IMR-90 (cell line): Measurements from ENCODE around the gene C2orf49. TPM values are rescaled to one million over a fixed set of nuclear protein-coding genes. Genes with fewer than 3 reads are reported as not detected.

Experiments used
- ATAC-seq: fragments of 200-7000 bp; cut with Tn5 transposase; 2 replicates; pipeline ENCODE4 v1.9.1; 2020; ENCODE audit warnings: low read depth, mild to moderate bottlenecking, moderate library complexity
- BruUV-seq: library from RNA; stranded (reverse); fragments of 400-500 nt; replicated peaks from 2 replicates; lab custom pipeline; 2021; lab: Mats Ljungman, UMichigan
- CTCF ChIA-PET: fragments of 300-600 bp; formaldehyde crosslinking; extraction: SDS; loops from one replicate; lab custom pipeline; 2021; ENCODE audit warnings: antibody characterized with exemption; lab: Yijun Ruan, JAX
- POLR2A ChIA-PET: fragments of 300-600 bp; sonication (Branson Sonifier 250); formaldehyde crosslinking; loops from one replicate; lab custom pipeline; 2022; ENCODE audit warnings: antibody characterized with exemption; ENCODE audit not compliant: unreplicated experiment; lab: Charles Lee
- DNase-seq: peaks from one replicate; pipeline ENCODE4 v3.0.0; 2013
- H2AFZ ChIP-seq: replicated peaks from 2 replicates; pipeline ENCODE3; 2013; ENCODE audit warnings: low read length, mild to moderate bottlenecking; ENCODE audit not compliant: poor library complexity
- H2AK5ac ChIP-seq: 2 replicates; pipeline ENCODE4 v1.6.1; 2013; ENCODE audit warnings: low read depth, low read length, inconsistent platforms
- H2AK9ac ChIP-seq: replicated peaks from 2 replicates; pipeline ENCODE3; 2013; ENCODE audit warnings: mild to moderate bottlenecking, low read depth, low read length, moderate library complexity; ENCODE audit not compliant: poor library complexity
- H2BK120ac ChIP-seq: 2 replicates; pipeline ENCODE4 v1.6.1; 2013; ENCODE audit warnings: low read depth, low read length, inconsistent platforms
- H2BK15ac ChIP-seq: 3 replicates; pipeline ENCODE4 v1.6.1; 2013; ENCODE audit warnings: low read depth, low read length, inconsistent platforms
- H2BK20ac ChIP-seq: 2 replicates; pipeline ENCODE4 v1.6.1; 2013; ENCODE audit warnings: low read depth, mild to moderate bottlenecking, inconsistent platforms, low read length, moderate library complexity
- H2BK5ac ChIP-seq: 2 replicates; pipeline ENCODE4 v1.6.1; 2013; ENCODE audit warnings: mild to moderate bottlenecking, low read depth, low read length, inconsistent platforms; ENCODE audit not compliant: poor library complexity, severe bottlenecking
- H3K14ac ChIP-seq: replicated peaks from 2 replicates; pipeline ENCODE4 v1.6.1; 2013; ENCODE audit warnings: low read depth, low read length, inconsistent platforms
- H3K18ac ChIP-seq: 2 replicates; pipeline ENCODE4 v1.6.1; 2013; ENCODE audit warnings: low read depth, low read length, control low read depth
- H3K23ac ChIP-seq: 2 replicates; pipeline ENCODE4 v1.6.1; 2013; ENCODE audit warnings: low read depth, low read length, inconsistent platforms
- H3K27ac ChIP-seq: 2 replicates; pipeline ENCODE4 v1.5.1; 2013; ENCODE audit warnings: mild to moderate bottlenecking, control low read depth, low read length; ENCODE audit not compliant: insufficient read depth
- H3K27me3 ChIP-seq: 2 replicates; pipeline ENCODE4 v1.6.1; 2013; ENCODE audit warnings: low read length; ENCODE audit not compliant: control insufficient read depth, insufficient read depth
- H3K36me3 ChIP-seq: 2 replicates; pipeline ENCODE4 v1.6.1; 2013; ENCODE audit warnings: low read length, mixed read lengths; ENCODE audit not compliant: control insufficient read depth, insufficient read depth
- H3K4ac ChIP-seq: 2 replicates; pipeline ENCODE4 v1.6.1; 2013; ENCODE audit warnings: low read depth, low read length, inconsistent platforms
- H3K4me1 ChIP-seq: 2 replicates; pipeline ENCODE4 v1.6.1; 2013; ENCODE audit warnings: low read length, mixed read lengths; ENCODE audit not compliant: control insufficient read depth, insufficient read depth
- H3K4me2 ChIP-seq: 2 replicates; pipeline ENCODE4 v1.6.1; 2013; ENCODE audit warnings: low read depth, mild to moderate bottlenecking, control low read depth, low read length, moderate library complexity
- H3K4me3 ChIP-seq: 2 replicates; pipeline ENCODE4 v1.5.1; 2013; ENCODE audit warnings: low read depth, mild to moderate bottlenecking, control low read depth, low read length, moderate library complexity; ENCODE audit not compliant: insufficient read depth
- H3K56ac ChIP-seq: 2 replicates; pipeline ENCODE4 v1.6.1; 2013; ENCODE audit warnings: low read length, inconsistent platforms; ENCODE audit not compliant: insufficient read depth; ENCODE audit errors: extremely low read depth
- H3K79me1 ChIP-seq, 2 experiments: 2 replicates each; pipeline ENCODE4 v1.6.1; 2013; ENCODE audit warnings: low read length in 2 of 2, inconsistent platforms in 1 of 2, low read depth in 1 of 2
- H3K9ac ChIP-seq: 2 replicates; pipeline ENCODE4 v1.6.1; 2013; ENCODE audit warnings: low read depth, low read length, control low read depth
- H3K9me1 ChIP-seq: 2 replicates; pipeline ENCODE4 v1.6.1; 2013; ENCODE audit warnings: low read length, inconsistent platforms; ENCODE audit not compliant: insufficient read depth
- H3K9me3 ChIP-seq: 2 replicates; pipeline ENCODE4 v1.6.1; 2013; ENCODE audit warnings: low read length; ENCODE audit not compliant: control insufficient read depth, insufficient read depth
- H4K20me1 ChIP-seq: 2 replicates; pipeline ENCODE4 v1.6.1; 2013; ENCODE audit warnings: low read length, inconsistent platforms; ENCODE audit not compliant: insufficient read depth
- H4K5ac ChIP-seq: 2 replicates; pipeline ENCODE4 v1.6.1; 2013; ENCODE audit warnings: mild to moderate bottlenecking, low read depth, low read length, control low read depth
- H4K8ac ChIP-seq, 2 experiments: 2 replicates each; pipeline ENCODE4 v1.6.1; 2013; ENCODE audit warnings: low read depth in 2 of 2, low read length in 2 of 2, control low read depth in 1 of 2, inconsistent platforms in 1 of 2
- H4K91ac ChIP-seq: 2 replicates; pipeline ENCODE4 v1.6.1; 2013; ENCODE audit warnings: low read depth, low read length, inconsistent platforms; ENCODE audit not compliant: insufficient read depth
- BHLHE40 ChIP-seq: fragments of 150-350 bp; IDR thresholded peaks from 2 replicates; pipeline ENCODE4 v1.6.1; 2016; ENCODE audit warnings: mild to moderate bottlenecking, low read depth, low read length
- CEBPB ChIP-seq: IDR thresholded peaks from 2 replicates; pipeline ENCODE4 v1.6.1; 2012; ENCODE audit warnings: low read depth, low read length, improper control_type of control experiment
- CTCF ChIP-seq: conservative IDR thresholded peaks from 2 replicates; pipeline ENCODE4 v1.5.1; 2012; ENCODE audit warnings: mild to moderate bottlenecking, low read depth, low read length, improper control_type of control experiment
- FOS ChIP-seq: fragments of 150-350 bp; IDR thresholded peaks from 2 replicates; pipeline ENCODE4 v1.6.1; 2016; ENCODE audit warnings: low read depth, low read length
- MAFK ChIP-seq: IDR thresholded peaks from 2 replicates; pipeline ENCODE4 v1.6.1; 2012; ENCODE audit warnings: low read depth, low read length, improper control_type of control experiment
- MXI1 ChIP-seq: IDR thresholded peaks from 2 replicates; pipeline ENCODE4 v1.6.1; 2012; ENCODE audit warnings: low read depth, mild to moderate bottlenecking, low read length, moderate library complexity, borderline replicate concordance
- NFE2L2 ChIP-seq: fragments of 150-350 bp; IDR thresholded peaks from 2 replicates; pipeline ENCODE4 v1.6.1; 2016; ENCODE audit warnings: low read depth, mild to moderate bottlenecking, low read length
- POLR2A ChIP-seq: IDR thresholded peaks from 2 replicates; pipeline ENCODE4 v1.6.1; 2012; ENCODE audit warnings: mild to moderate bottlenecking, low read depth, low read length
- RAD21 ChIP-seq: IDR thresholded peaks from 2 replicates; pipeline ENCODE4 v1.6.1; 2012; ENCODE audit warnings: low read length, improper control_type of control experiment
- RFX5 ChIP-seq: IDR thresholded peaks from 2 replicates; pipeline ENCODE4 v1.8.0; 2012; ENCODE audit warnings: low read depth, mild to moderate bottlenecking, low read length, moderate library complexity
- SMC3 ChIP-seq: fragments of 150-350 bp; IDR thresholded peaks from 2 replicates; pipeline ENCODE4 v1.6.1; 2016; ENCODE audit warnings: low read depth, mild to moderate bottlenecking, antibody characterized with exemption, low read length, moderate library complexity
- WGBS, 2 experiments: methylation state at CpG; one replicate each; pipeline versions ENCODE4 v1.1.5 to v1.1.7; 2013; ENCODE audit warnings: missing lambda C conversion rate in 2 of 2; ENCODE audit not compliant: insufficient read length in 1 of 2; ENCODE audit errors: extremely low coverage in 2 of 2; 5-methylcytosine and 5-hydroxymethylcytosine counted together
- dilution Hi-C: fragments of 300-500 bp; cut with HindIII; formaldehyde crosslinking; loops from one replicate; pipeline ENCODE4 v1.14.3; 2018; ENCODE audit warnings: low sequenced_read_pairs; ENCODE audit not compliant: unreplicated experiment
- in situ Hi-C: fragments of 300-500 bp; cut with MboI; formaldehyde crosslinking; loops from 3 replicates; pipeline ENCODE4 v1.14.3; 2019; ENCODE audit warnings: low sequenced_read_pairs, inconsistent platforms, mixed read lengths
- intact Hi-C: fragments of 100-400 bp; cut with micrococcal nuclease; formaldehyde crosslinking; loops from 2 replicates; pipeline ENCODE4 v1.10.0; 2022
- polyA plus RNA-seq, 3 experiments: library from polyadenylated mRNA; depleted of rRNA; stranded (reverse); fragments of >200 nt; gene quantifications; 2 replicates each; pipeline ENCODE4 v1.2.3, GENCODE V29; 2012; ENCODE audit warnings: low replicate concordance in 1 of 3
- total RNA-seq: library from RNA; depleted of rRNA; stranded (reverse); fragments of >200 nt; gene quantifications from 2 replicates; pipeline ENCODE4 v1.2.3, GENCODE V29; 2012
- TF ChIP-seq, protein P1 (sequence below): fragments of 150-350 bp; IDR thresholded peaks from 2 replicates; pipeline ENCODE4 v1.6.1; 2016; ENCODE audit warnings: low read depth, mild to moderate bottlenecking, low read length, moderate library complexity, borderline replicate concordance

Gene C2orf49
- total and polyA plus RNA-seq, 2 of the 4 experiments (the other 2 are of a cell fraction), result 3.8 to 8.5 TPM

- Histone ChIP-seq H2AK9ac (peak overlapping the region; percentile 85), H2BK20ac (no peak overlapping the region), H3K9me1 (peaks cover 21% of the 10 kb centered on the region), H2AK5ac (peak overlapping the region; percentile 91), H3K4me1 (peaks cover 21% of the 10 kb centered on the region), H3K14ac (peak overlapping the region; percentile 83), H2AFZ (peak overlapping the region; percentile 90), H2BK15ac (peak overlapping the region; percentile 26; the same call in 1 of the 3 replicates), H3K27me3 (no peaks in the 10 kb centered on the region), H4K8ac (peak overlapping the region; percentile 70 to 89; a peak in 2 of 4 replicates), H3K56ac (no peak overlapping the region), H3K4ac (peak overlapping the region; percentile 75), H3K23ac (peak overlapping the region; percentile 95), H4K91ac (peak overlapping the region; percentile 63), H3K9ac (peak overlapping the region; percentile 78), H2BK5ac (peak overlapping the region; percentile 12), H3K27ac (peak overlapping the region; percentile 6; the same call in 1 of the 2 replicates), H4K20me1 (peaks cover 5% of the 10 kb centered on the region; the same call in 1 of the 2 replicates), H2BK120ac (0 out of 2 replicates have a peak overlapping the region, but pooled peaks have one; percentile 23), H3K9me3 (no peaks in the 10 kb centered on the region), H4K5ac (no peak overlapping the region; the same call in 1 of the 2 replicates), H3K18ac (no peak overlapping the region; the same call in 1 of the 2 replicates), H3K36me3 (no peaks in the 10 kb centered on the region), H3K4me3 (peak overlapping the region; percentile 93), H3K4me2 (peak overlapping the region; percentile 100), H3K79me1 (peaks cover 44 to 54% of the 10 kb centered on the region in 2 experiments)
- no peak for ATAC-seq
- POLR2A ChIA-PET, result no interaction called here
- no TSS peak for BruUV-seq
- dilution Hi-C loops (no loop called here), intact Hi-C loops (no loop called here), in situ Hi-C loops (loop anchor here (25.0 kb wide), 1 partner anchor 459 kb away; no protein-coding TSS in a partner anchor)
- TF ChIP-seq CEBPB (no peak), MAFK (no peak), RFX5 (no peak), FOS (no peak), RAD21 (no peak), BHLHE40 (no peak), CTCF (no peak), SMC3 (no peak), MXI1 (no peak), POLR2A (no peak), NFE2L2 (no peak)
- TF ChIP-seq, protein P1, sequence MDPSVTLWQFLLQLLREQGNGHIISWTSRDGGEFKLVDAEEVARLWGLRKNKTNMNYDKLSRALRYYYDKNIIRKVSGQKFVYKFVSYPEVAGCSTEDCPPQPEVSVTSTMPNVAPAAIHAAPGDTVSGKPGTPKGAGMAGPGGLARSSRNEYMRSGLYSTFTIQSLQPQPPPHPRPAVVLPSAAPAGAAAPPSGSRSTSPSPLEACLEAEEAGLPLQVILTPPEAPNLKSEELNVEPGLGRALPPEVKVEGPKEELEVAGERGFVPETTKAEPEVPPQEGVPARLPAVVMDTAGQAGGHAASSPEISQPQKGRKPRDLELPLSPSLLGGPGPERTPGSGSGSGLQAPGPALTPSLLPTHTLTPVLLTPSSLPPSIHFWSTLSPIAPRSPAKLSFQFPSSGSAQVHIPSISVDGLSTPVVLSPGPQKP, result no peak
- CTCF ChIA-PET, result no interaction called here
- DNase-seq, result peak; percentile 50
- WGBS, 2 experiments, result 80% methylated on average over 12 of the region's 16 CpGs; no CpG with 5 or more reads in 1 of the 2 experiments
These were observed 8.8 kb upstream of the C2orf49 start for GRCh38 chr2:105328281-105329196.
